NCI-H128 (cell line): Measurements from ENCODE around the gene SETD3.

Experiments
- DNase-seq: peaks from one replicate; lab custom pipeline; 2025; ENCODE audit not compliant: unreplicated experiment; lab: John Stamatoyannopoulos, UW

SETD3 gene

GRCh38 chr14:99461411-99462085 is 19.1 kb downstream of the SETD3 start:
- no peak for DNase-seq

GRCh38 chr14:99460793-99461192 is 19.9 kb downstream of the SETD3 start:
- DNase-seq: no peak

- no peak for DNase-seq
Observed at GRCh38 chr14:99459481-99460100, 21.1 kb downstream of the SETD3 start.

GRCh38 chr14:99454246-99454645 is 26.4 kb downstream of the SETD3 start:
- DNase-seq: no peak

- no peak for DNase-seq
Observed at GRCh38 chr14:99452968-99453367, 27.7 kb downstream of the SETD3 start.

- no peak for DNase-seq
Observed at GRCh38 chr14:99451234-99451633, 29.4 kb downstream of the SETD3 start.

- DNase-seq: no peak
Observed at GRCh38 chr14:99450266-99450665, 30.4 kb downstream of the SETD3 start.

GRCh38 chr14:99447739-99448138 is 32.9 kb downstream of the SETD3 start:
- no peak for DNase-seq

- DNase-seq: no peak
Observed at GRCh38 chr14:99445931-99446330, 34.7 kb downstream of the SETD3 start.

GRCh38 chr14:99441918-99442317 is 38.7 kb downstream of the SETD3 start:
- DNase-seq: no peak

GRCh38 chr14:99441157-99441870 is 39.3 kb downstream of the SETD3 start:
- DNase-seq: no peak

- DNase-seq: no peak
Observed at GRCh38 chr14:99440278-99440677, 40.4 kb downstream of the SETD3 start.

- DNase-seq: no peak
Observed at GRCh38 chr14:99437706-99438105, 43.0 kb downstream of the SETD3 start.

- no peak for DNase-seq
Observed at GRCh38 chr14:99436247-99437180, 44.1 kb downstream of the SETD3 start.

GRCh38 chr14:99435327-99435726 is 45.3 kb downstream of the SETD3 start:
- DNase-seq: no peak

- DNase-seq: no peak
Observed at GRCh38 chr14:99432485-99432884, 48.2 kb downstream of the SETD3 start.

GRCh38 chr14:99431986-99432385 is 48.7 kb downstream of the SETD3 start:
- DNase-seq: no peak

GRCh38 chr14:99430491-99430890 is 50.2 kb downstream of the SETD3 start:
- DNase-seq: no peak

GRCh38 chr14:99427632-99428300 is 52.9 kb downstream of the SETD3 start:
- no peak for DNase-seq

GRCh38 chr14:99426813-99427346 is 53.8 kb downstream of the SETD3 start:
- no peak for DNase-seq
